HEK293 (cell line): Measurements from ENCODE around the gene CDKL5.

Experiments used
- CTCF ChIA-PET: fragments of 350-600 bp; formaldehyde crosslinking; extraction: SDS; loops from one replicate; lab custom pipeline; 2021; ENCODE audit warnings: antibody characterized with exemption; lab: Yijun Ruan, JAX
- POLR2A ChIA-PET: fragments of 300-600 bp; formaldehyde crosslinking; extraction: SDS; loops from one replicate; lab custom pipeline; 2020; ENCODE audit warnings: antibody characterized with exemption, inconsistent platforms; lab: Yijun Ruan, JAX
- H3K27ac ChIP-seq: fragments of 200-500 bp; sonication (Bioruptor generic); 2 replicates; pipeline ENCODE4 v1.5.1; 2014; ENCODE audit warnings: low read depth, low read length, control low read depth, inconsistent platforms; ENCODE audit errors: extremely low read depth
- H3K36me3 ChIP-seq, 2 experiments: fragments of 200-500 bp in 1 of 2; sonication (Bioruptor generic) in 1 of 2; 1 replicate in 1 of 2; 2 replicates in 1 of 2; pipeline ENCODE4 v1.5.1; 2014 to 2017; ENCODE audit warnings: inconsistent platforms in 2 of 2, low read length in 2 of 2; ENCODE audit not compliant: control insufficient read depth in 2 of 2, insufficient read depth in 1 of 2
- H3K4me1 ChIP-seq: fragments of 200-500 bp; sonication (Bioruptor generic); 2 replicates; pipeline ENCODE4 v1.5.1; 2014; ENCODE audit warnings: mild to moderate bottlenecking, low read length, inconsistent platforms; ENCODE audit not compliant: control insufficient read depth, insufficient read depth
- H3K4me3 ChIP-seq: 2 replicates; pipeline ENCODE4 v1.5.1; 2011; ENCODE audit warnings: low read depth, mild to moderate bottlenecking, control low read depth, low read length, moderate library complexity
- H3K9me3 ChIP-seq: fragments of 200-500 bp; sonication (Bioruptor generic); 2 replicates; pipeline ENCODE4 v1.5.1; 2014; ENCODE audit warnings: low read depth, low read length, inconsistent platforms; ENCODE audit not compliant: control insufficient read depth, insufficient read depth
- GLIS1 ChIP-seq: fragments of 450-650 bp; formaldehyde crosslinking; IDR thresholded peaks from 2 replicates; pipeline ENCODE4 v1.5.1; 2016; ENCODE audit warnings: missing biosample characterization, missing genetic modification characterization
- TRIM28 ChIP-seq: IDR thresholded peaks from 2 replicates; pipeline ENCODE4 v1.6.1; 2011; ENCODE audit warnings: low read length, control low read depth, borderline replicate concordance
- ZEB2 ChIP-seq: fragments of 450-650 bp; formaldehyde crosslinking; IDR thresholded peaks from 2 replicates; pipeline ENCODE4 v1.5.1; 2016; ENCODE audit warnings: missing biosample characterization, missing genetic modification characterization
- ZNF223 ChIP-seq: fragments of 450-650 bp; formaldehyde crosslinking; IDR thresholded peaks from 2 replicates; pipeline ENCODE4 v1.5.1; 2016; ENCODE audit warnings: missing biosample characterization, missing genetic modification characterization
- ZNF23 ChIP-seq: fragments of 450-650 bp; formaldehyde crosslinking; IDR thresholded peaks from 2 replicates; pipeline ENCODE4 v1.5.1; 2016; ENCODE audit warnings: missing biosample characterization, missing genetic modification characterization, borderline replicate concordance
- ZNF366 ChIP-seq: fragments of 450-650 bp; formaldehyde crosslinking; conservative IDR thresholded peaks from 2 replicates; pipeline ENCODE4 v1.5.1; 2016; ENCODE audit warnings: missing biosample characterization, missing genetic modification characterization
- ZNF391 ChIP-seq: fragments of 450-650 bp; formaldehyde crosslinking; IDR thresholded peaks from 2 replicates; pipeline ENCODE4 v1.5.1; 2016; ENCODE audit warnings: low read depth, missing biosample characterization, missing genetic modification characterization, borderline replicate concordance
- ZNF473 ChIP-seq: fragments of 450-650 bp; formaldehyde crosslinking; IDR thresholded peaks from 2 replicates; pipeline ENCODE4 v1.5.1; 2017; ENCODE audit warnings: missing biosample characterization, missing genetic modification characterization
- ZNF510 ChIP-seq: fragments of 450-650 bp; formaldehyde crosslinking; IDR thresholded peaks from 2 replicates; pipeline ENCODE4 v1.5.1; 2018; ENCODE audit warnings: mild to moderate bottlenecking, missing genetic modification characterization, missing biosample characterization; ENCODE audit not compliant: insufficient replicate concordance
- ZNF514 ChIP-seq: fragments of 450-650 bp; formaldehyde crosslinking; IDR thresholded peaks from 2 replicates; pipeline ENCODE4 v1.5.1; 2016; ENCODE audit warnings: missing biosample characterization, missing genetic modification characterization
- ZNF571 ChIP-seq: fragments of 450-650 bp; formaldehyde crosslinking; IDR thresholded peaks from 2 replicates; pipeline ENCODE4 v1.5.0; 2017; ENCODE audit warnings: missing biosample characterization, missing genetic modification characterization
- ZNF660 ChIP-seq: fragments of 450-650 bp; IDR thresholded peaks from 2 replicates; pipeline ENCODE4 v1.5.1; 2018; ENCODE audit warnings: missing biosample characterization, mild to moderate bottlenecking, missing genetic modification characterization
- ZNF707 ChIP-seq: fragments of 450-650 bp; formaldehyde crosslinking; IDR thresholded peaks from 2 replicates; pipeline ENCODE4 v1.5.1; 2016; ENCODE audit warnings: missing biosample characterization, missing genetic modification characterization
- ZNF843 ChIP-seq: fragments of 450-650 bp; formaldehyde crosslinking; IDR thresholded peaks from 2 replicates; pipeline ENCODE4 v1.5.1; 2016; ENCODE audit warnings: missing biosample characterization, missing genetic modification characterization
- ZSCAN16 ChIP-seq: fragments of 450-650 bp; formaldehyde crosslinking; IDR thresholded peaks from 2 replicates; pipeline ENCODE4 v1.5.1; 2016; ENCODE audit warnings: missing biosample characterization, missing genetic modification characterization
- ZXDB ChIP-seq: fragments of 450-650 bp; formaldehyde crosslinking; IDR thresholded peaks from 2 replicates; pipeline ENCODE4 v1.5.1; 2016; ENCODE audit warnings: missing biosample characterization, missing genetic modification characterization
- TF ChIP-seq, protein P1 (sequence below): fragments of 450-650 bp; formaldehyde crosslinking; IDR thresholded peaks from 2 replicates; pipeline ENCODE4 v1.5.1; 2016; ENCODE audit warnings: missing biosample characterization, missing genetic modification characterization, borderline replicate concordance
- TF ChIP-seq, protein P2 (sequence below): fragments of 450-650 bp; formaldehyde crosslinking; IDR thresholded peaks from 2 replicates; pipeline ENCODE4 v1.5.1; 2016; ENCODE audit warnings: missing biosample characterization, missing genetic modification characterization
- TF ChIP-seq, protein P3 (sequence below): fragments of 450-650 bp; formaldehyde crosslinking; IDR thresholded peaks from 2 replicates; pipeline ENCODE4 v1.5.1; 2016; ENCODE audit warnings: missing biosample characterization, missing genetic modification characterization
- TF ChIP-seq, protein P4 (sequence below): fragments of 450-650 bp; formaldehyde crosslinking; IDR thresholded peaks from 2 replicates; pipeline ENCODE4 v1.5.1; 2016; ENCODE audit warnings: missing biosample characterization, missing genetic modification characterization, low read depth
- TF ChIP-seq, protein P5 (sequence below): fragments of 450-650 bp; formaldehyde crosslinking; IDR thresholded peaks from 2 replicates; pipeline ENCODE4 v1.5.1; 2017; ENCODE audit warnings: missing biosample characterization, missing genetic modification characterization
- TF ChIP-seq, protein P6 (sequence below): fragments of 450-650 bp; formaldehyde crosslinking; IDR thresholded peaks from 2 replicates; pipeline ENCODE4 v1.5.1; 2016; ENCODE audit warnings: missing biosample characterization, missing genetic modification characterization
- TF ChIP-seq, protein P7 (sequence below): fragments of 450-650 bp; formaldehyde crosslinking; optimal IDR thresholded peaks from 2 replicates; pipeline ENCODE3; 2016; ENCODE audit warnings: missing biosample characterization, mild to moderate bottlenecking, missing genetic modification characterization

Gene CDKL5

DNA sequence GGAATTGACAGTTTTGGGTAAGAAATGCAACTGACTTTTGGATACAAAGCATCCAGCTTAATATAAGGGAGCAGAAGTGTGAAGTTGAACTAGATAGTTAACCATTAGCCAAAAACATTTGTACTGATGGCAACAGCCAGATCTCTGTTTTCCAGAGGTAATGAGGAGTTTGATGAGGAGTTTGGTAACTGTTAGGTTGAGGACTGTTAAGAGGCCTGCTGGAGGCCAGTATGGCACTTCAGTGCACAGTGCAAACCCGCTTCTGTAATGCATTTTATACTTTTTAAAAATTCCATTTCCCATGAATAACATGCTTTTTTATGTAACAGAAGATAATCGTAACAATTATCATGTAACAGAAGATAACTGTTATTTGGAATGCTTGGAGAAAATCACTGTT is 30.0 kb downstream of the CDKL5 start:
- Histone ChIP-seq H3K27ac (no peak overlapping the region), H3K9me3 (no peaks in the 10 kb centered on the region), H3K4me3 (no peak overlapping the region), H3K4me1 (no peaks in the 10 kb centered on the region), H3K36me3 (no peaks in the 10 kb centered on the region; a peak in 1 of 3 replicates)
- no peak for TF ChIP-seq ZNF514 (tag by site-specific recombination)
- no peak for TF ChIP-seq TRIM28
- no peak for TF ChIP-seq ZNF843
- TF ChIP-seq ZEB2 (tag by site-specific recombination) = no peak
- no peak for TF ChIP-seq ZSCAN16
- no peak for TF ChIP-seq ZNF23 (tag by site-specific recombination)
- TF ChIP-seq, protein P1, sequence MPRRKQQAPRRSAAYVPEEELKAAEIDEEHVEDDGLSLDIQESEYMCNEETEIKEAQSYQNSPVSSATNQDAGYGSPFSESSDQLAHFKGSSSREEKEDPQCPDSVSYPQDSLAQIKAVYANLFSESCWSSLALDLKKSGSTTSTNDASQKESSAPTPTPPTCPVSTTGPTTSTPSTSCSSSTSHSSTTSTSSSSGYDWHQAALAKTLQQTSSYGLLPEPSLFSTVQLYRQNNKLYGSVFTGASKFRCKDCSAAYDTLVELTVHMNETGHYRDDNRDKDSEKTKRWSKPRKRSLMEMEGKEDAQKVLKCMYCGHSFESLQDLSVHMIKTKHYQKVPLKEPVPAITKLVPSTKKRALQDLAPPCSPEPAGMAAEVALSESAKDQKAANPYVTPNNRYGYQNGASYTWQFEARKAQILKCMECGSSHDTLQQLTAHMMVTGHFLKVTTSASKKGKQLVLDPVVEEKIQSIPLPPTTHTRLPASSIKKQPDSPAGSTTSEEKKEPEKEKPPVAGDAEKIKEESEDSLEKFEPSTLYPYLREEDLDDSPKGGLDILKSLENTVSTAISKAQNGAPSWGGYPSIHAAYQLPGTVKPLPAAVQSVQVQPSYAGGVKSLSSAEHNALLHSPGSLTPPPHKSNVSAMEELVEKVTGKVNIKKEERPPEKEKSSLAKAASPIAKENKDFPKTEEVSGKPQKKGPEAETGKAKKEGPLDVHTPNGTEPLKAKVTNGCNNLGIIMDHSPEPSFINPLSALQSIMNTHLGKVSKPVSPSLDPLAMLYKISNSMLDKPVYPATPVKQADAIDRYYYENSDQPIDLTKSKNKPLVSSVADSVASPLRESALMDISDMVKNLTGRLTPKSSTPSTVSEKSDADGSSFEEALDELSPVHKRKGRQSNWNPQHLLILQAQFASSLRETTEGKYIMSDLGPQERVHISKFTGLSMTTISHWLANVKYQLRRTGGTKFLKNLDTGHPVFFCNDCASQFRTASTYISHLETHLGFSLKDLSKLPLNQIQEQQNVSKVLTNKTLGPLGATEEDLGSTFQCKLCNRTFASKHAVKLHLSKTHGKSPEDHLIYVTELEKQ (tag by site-specific recombination) = no peak
- TF ChIP-seq ZNF223 (tag by site-specific recombination) = no peak
- no peak for TF ChIP-seq ZXDB (tag by site-specific recombination)
- TF ChIP-seq, protein P2, sequence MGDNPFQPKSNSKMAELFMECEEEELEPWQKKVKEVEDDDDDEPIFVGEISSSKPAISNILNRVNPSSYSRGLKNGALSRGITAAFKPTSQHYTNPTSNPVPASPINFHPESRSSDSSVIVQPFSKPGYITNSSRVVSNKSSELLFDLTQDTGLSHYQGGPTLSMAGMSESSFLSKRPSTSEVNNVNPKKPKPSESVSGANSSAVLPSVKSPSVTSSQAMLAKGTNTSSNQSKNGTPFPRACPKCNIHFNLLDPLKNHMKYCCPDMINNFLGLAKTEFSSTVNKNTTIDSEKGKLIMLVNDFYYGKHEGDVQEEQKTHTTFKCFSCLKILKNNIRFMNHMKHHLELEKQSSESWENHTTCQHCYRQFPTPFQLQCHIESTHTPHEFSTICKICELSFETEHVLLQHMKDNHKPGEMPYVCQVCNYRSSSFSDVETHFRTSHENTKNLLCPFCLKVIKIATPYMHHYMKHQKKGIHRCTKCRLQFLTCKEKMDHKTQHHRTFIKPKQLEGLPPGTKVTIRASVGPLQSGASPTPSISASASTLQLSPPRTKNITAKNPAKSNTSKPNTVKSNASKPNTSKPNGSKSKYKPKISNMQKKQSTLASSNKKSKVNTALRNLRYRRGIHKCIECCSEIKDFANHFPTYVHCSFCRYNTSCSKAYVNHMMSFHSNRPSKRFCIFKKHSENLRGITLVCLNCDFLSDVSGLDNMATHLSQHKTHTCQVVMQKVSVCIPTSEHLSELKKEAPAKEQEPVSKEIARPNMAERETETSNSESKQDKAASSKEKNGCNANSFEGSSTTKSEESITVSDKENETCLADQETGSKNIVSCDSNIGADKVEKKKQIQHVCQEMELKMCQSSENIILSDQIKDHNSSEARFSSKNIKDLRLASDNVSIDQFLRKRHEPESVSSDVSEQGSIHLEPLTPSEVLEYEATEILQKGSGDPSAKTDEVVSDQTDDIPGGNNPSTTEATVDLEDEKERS = no peak
- no peak for TF ChIP-seq ZNF366
- TF ChIP-seq GLIS1 (tag by site-specific recombination) = no peak
- no peak for TF ChIP-seq ZNF473 (tag by site-specific recombination)
- TF ChIP-seq ZNF660 = no peak
- TF ChIP-seq ZNF510 = no peak
- TF ChIP-seq, protein P3, sequence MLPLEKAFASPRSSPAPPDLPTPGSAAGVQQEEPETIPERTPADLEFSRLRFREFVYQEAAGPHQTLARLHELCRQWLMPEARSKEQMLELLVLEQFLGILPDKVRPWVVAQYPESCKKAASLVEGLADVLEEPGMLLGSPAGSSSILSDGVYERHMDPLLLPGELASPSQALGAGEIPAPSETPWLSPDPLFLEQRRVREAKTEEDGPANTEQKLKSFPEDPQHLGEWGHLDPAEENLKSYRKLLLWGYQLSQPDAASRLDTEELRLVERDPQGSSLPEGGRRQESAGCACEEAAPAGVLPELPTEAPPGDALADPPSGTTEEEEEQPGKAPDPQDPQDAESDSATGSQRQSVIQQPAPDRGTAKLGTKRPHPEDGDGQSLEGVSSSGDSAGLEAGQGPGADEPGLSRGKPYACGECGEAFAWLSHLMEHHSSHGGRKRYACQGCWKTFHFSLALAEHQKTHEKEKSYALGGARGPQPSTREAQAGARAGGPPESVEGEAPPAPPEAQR (tag by site-specific recombination) = no peak
- no peak for TF ChIP-seq ZNF571 (tag by site-specific recombination)
- TF ChIP-seq, protein P4, sequence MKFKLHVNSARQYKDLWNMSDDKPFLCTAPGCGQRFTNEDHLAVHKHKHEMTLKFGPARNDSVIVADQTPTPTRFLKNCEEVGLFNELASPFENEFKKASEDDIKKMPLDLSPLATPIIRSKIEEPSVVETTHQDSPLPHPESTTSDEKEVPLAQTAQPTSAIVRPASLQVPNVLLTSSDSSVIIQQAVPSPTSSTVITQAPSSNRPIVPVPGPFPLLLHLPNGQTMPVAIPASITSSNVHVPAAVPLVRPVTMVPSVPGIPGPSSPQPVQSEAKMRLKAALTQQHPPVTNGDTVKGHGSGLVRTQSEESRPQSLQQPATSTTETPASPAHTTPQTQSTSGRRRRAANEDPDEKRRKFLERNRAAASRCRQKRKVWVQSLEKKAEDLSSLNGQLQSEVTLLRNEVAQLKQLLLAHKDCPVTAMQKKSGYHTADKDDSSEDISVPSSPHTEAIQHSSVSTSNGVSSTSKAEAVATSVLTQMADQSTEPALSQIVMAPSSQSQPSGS (tag by site-specific recombination) = no peak
- ChIA-PET CTCF (no interaction called here), POLR2A (no interaction called here)

DNA sequence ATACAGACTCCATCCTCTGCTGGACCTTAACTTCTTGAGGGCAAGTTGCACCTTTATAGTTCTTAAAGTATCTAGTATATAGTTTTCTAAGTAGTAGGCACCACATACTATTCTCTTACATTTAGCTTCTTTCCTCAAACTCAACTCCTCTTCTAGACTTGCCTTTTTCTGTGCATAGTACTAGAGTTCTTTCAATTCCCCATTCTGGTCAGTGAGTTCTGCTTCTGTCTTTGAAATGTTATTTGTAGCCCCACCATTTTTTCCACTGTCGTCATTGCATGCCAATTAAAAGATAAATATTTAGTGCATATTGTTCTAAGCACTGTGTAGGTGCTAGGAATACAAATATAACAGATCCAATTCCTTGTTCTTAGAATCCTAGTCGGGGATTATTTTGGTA is 31.6 kb downstream of the CDKL5 start:
- Histone ChIP-seq H3K4me1 (no peaks in the 10 kb centered on the region), H3K36me3 (no peaks in the 10 kb centered on the region), H3K27ac (no peak overlapping the region), H3K9me3 (no peaks in the 10 kb centered on the region), H3K4me3 (no peak overlapping the region)
- ChIA-PET CTCF (no interaction called here), POLR2A (no interaction called here)
- TF ChIP-seq, protein P5, sequence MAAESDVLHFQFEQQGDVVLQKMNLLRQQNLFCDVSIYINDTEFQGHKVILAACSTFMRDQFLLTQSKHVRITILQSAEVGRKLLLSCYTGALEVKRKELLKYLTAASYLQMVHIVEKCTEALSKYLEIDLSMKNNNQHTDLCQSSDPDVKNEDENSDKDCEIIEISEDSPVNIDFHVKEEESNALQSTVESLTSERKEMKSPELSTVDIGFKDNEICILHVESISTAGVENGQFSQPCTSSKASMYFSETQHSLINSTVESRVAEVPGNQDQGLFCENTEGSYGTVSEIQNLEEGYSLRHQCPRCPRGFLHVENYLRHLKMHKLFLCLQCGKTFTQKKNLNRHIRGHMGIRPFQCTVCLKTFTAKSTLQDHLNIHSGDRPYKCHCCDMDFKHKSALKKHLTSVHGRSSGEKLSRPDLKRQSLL = no peak
- TF ChIP-seq ZNF391 (tag by site-specific recombination) = no peak
- TF ChIP-seq, protein P6, sequence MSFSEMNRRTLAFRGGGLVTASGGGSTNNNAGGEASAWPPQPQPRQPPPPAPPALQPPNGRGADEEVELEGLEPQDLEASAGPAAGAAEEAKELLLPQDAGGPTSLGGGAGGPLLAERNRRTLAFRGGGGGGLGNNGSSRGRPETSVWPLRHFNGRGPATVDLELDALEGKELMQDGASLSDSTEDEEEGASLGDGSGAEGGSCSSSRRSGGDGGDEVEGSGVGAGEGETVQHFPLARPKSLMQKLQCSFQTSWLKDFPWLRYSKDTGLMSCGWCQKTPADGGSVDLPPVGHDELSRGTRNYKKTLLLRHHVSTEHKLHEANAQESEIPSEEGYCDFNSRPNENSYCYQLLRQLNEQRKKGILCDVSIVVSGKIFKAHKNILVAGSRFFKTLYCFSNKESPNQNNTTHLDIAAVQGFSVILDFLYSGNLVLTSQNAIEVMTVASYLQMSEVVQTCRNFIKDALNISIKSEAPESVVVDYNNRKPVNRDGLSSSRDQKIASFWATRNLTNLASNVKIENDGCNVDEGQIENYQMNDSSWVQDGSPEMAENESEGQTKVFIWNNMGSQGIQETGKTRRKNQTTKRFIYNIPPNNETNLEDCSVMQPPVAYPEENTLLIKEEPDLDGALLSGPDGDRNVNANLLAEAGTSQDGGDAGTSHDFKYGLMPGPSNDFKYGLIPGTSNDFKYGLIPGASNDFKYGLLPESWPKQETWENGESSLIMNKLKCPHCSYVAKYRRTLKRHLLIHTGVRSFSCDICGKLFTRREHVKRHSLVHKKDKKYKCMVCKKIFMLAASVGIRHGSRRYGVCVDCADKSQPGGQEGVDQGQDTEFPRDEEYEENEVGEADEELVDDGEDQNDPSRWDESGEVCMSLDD (tag by site-specific recombination) = no peak
- no peak for TF ChIP-seq ZNF707 (tag by site-specific recombination)
- TF ChIP-seq, protein P7, sequence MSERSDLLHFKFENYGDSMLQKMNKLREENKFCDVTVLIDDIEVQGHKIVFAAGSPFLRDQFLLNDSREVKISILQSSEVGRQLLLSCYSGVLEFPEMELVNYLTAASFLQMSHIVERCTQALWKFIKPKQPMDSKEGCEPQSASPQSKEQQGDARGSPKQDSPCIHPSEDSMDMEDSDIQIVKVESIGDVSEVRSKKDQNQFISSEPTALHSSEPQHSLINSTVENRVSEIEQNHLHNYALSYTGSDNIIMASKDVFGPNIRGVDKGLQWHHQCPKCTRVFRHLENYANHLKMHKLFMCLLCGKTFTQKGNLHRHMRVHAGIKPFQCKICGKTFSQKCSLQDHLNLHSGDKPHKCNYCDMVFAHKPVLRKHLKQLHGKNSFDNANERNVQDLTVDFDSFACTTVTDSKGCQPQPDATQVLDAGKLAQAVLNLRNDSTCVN (tag by site-specific recombination) = no peak
